ENCODE data around the gene C5AR2. TPM values are rescaled to one million over a fixed set of nuclear protein-coding genes. Genes with fewer than 3 reads are reported as not detected.

Gene C5AR2
- total and polyA plus RNA-seq, 2 donors (not counting 1 experiment from before 2014, with no cell fraction given) = under 0.01 to 0.08 TPM

GRCh38 chr19:47309038-47309437 lies 22.9 kb upstream of the C5AR2 start:
- H3K4me3 ChIP-seq (replicated peaks in 1 of 4; ENCODE audit: control extremely low read depth in 1 of 4, insufficient read depth in 1 of 4, low read depth in 3 of 4, low read length in 4 of 4) = no peak overlapping the region
- no peaks in the 10 kb centered on the region for H3K36me3 ChIP-seq (ENCODE audit: control insufficient read depth, insufficient read depth, low read length)
- H3K27me3 ChIP-seq (ENCODE audit: control insufficient read depth, insufficient read depth, low read length) = no peaks in the 10 kb centered on the region
- no peaks in the 10 kb centered on the region for H3K4me1 ChIP-seq (ENCODE audit: control insufficient read depth, extremely low read depth, insufficient read depth, low read length)
- no peaks in the 10 kb centered on the region for H4K20me1 ChIP-seq (ENCODE audit: control insufficient read depth, extremely low read depth, insufficient read depth, low read length)
- H2AFZ ChIP-seq (ENCODE audit: low read length) = no peak overlapping the region
- H3K4me2 ChIP-seq (ENCODE audit: extremely low read depth, insufficient read depth, low read length) = no peak overlapping the region
- H3K79me2 ChIP-seq (ENCODE audit: control insufficient read depth, insufficient read depth, low read length) = no peaks in the 10 kb centered on the region
- H3K9ac ChIP-seq (ENCODE audit: insufficient read depth, low read length) = no peak overlapping the region
- peak; percentile 23 to 49 for DNase-seq (ENCODE audit: low read depth in 2 of 2)
- H3K27ac ChIP-seq (ENCODE audit: insufficient read depth, low read length) = no peak overlapping the region
- TF ChIP-seq EZH2 (IDR thresholded peaks at IDR 0.05; ENCODE audit: low read length, missing control alignments) = no peak
- no peak for TF ChIP-seq CTCF (conservative IDR thresholded peaks at IDR 0.05 in 1 of 2, IDR thresholded peaks at IDR 0.05 in 1 of 2; ENCODE audit: low read depth in 1 of 2, low read length in 2 of 2)
- no peaks in the 10 kb centered on the region for H3K9me3 ChIP-seq (ENCODE audit: control insufficient read depth, insufficient read depth, low read depth, low read length)

GRCh38 chr19:47309608-47310007 lies 22.4 kb upstream of the C5AR2 start, which contains the start of gene C5AR1:
TSS of gene C5AR1 (plus strand) at chr19:47309861. CDS start at chr19:47309896, 35 bp downstream.
- Histone ChIP-seq H3K4me1 (ENCODE audit: control insufficient read depth, extremely low read depth, insufficient read depth, low read length) (no peaks in the 10 kb centered on the region), H3K9ac (ENCODE audit: insufficient read depth, low read length) (no peak within 1 kb of the TSS), H3K27me3 (ENCODE audit: control insufficient read depth, insufficient read depth, low read length) (no peaks in the 10 kb centered on the region), H2AFZ (ENCODE audit: low read length) (no peak within 1 kb of the TSS), H3K36me3 (ENCODE audit: control insufficient read depth, insufficient read depth, low read length) (no peaks in the 10 kb centered on the region), H4K20me1 (ENCODE audit: control insufficient read depth, extremely low read depth, insufficient read depth, low read length) (no peaks in the 10 kb centered on the region), H3K9me3 (ENCODE audit: control insufficient read depth, insufficient read depth, low read depth, low read length) (no peaks in the 10 kb centered on the region), H3K79me2 (ENCODE audit: control insufficient read depth, insufficient read depth, low read length) (no peaks in the 10 kb centered on the region), H3K4me3 (replicated peaks in 1 of 4; ENCODE audit: control extremely low read depth in 1 of 4, insufficient read depth in 1 of 4, low read depth in 3 of 4, low read length in 4 of 4) (no peak within 1 kb of the TSS), H3K27ac (ENCODE audit: insufficient read depth, low read length) (no peak within 1 kb of the TSS), H3K4me2 (ENCODE audit: extremely low read depth, insufficient read depth, low read length) (no peak within 1 kb of the TSS)
- no peak for DNase-seq (ENCODE audit: low read depth in 2 of 2)
- TF ChIP-seq EZH2 (IDR thresholded peaks at IDR 0.05; ENCODE audit: low read length, missing control alignments) = no peak
- TF ChIP-seq CTCF (conservative IDR thresholded peaks at IDR 0.05 in 1 of 2, IDR thresholded peaks at IDR 0.05 in 1 of 2; ENCODE audit: low read depth in 1 of 2, low read length in 2 of 2) = no peak

GRCh38 chr19:47310323-47310722 lies 21.7 kb upstream of the C5AR2 start:
- TF ChIP-seq CTCF (conservative IDR thresholded peaks at IDR 0.05 in 1 of 2, IDR thresholded peaks at IDR 0.05 in 1 of 2; ENCODE audit: low read depth in 1 of 2, low read length in 2 of 2) (no peak), EZH2 (IDR thresholded peaks at IDR 0.05; ENCODE audit: low read length, missing control alignments) (no peak)
- Histone ChIP-seq H3K27me3 (ENCODE audit: control insufficient read depth, insufficient read depth, low read length) (no peaks in the 10 kb centered on the region), H3K27ac (ENCODE audit: insufficient read depth, low read length) (no peak overlapping the region), H3K36me3 (ENCODE audit: control insufficient read depth, insufficient read depth, low read length) (no peaks in the 10 kb centered on the region), H3K9ac (ENCODE audit: insufficient read depth, low read length) (no peak overlapping the region), H3K4me1 (ENCODE audit: control insufficient read depth, extremely low read depth, insufficient read depth, low read length) (no peaks in the 10 kb centered on the region), H4K20me1 (ENCODE audit: control insufficient read depth, extremely low read depth, insufficient read depth, low read length) (no peaks in the 10 kb centered on the region), H3K4me2 (ENCODE audit: extremely low read depth, insufficient read depth, low read length) (no peak overlapping the region), H3K9me3 (ENCODE audit: control insufficient read depth, insufficient read depth, low read depth, low read length) (no peaks in the 10 kb centered on the region), H3K4me3 (replicated peaks in 1 of 4; ENCODE audit: control extremely low read depth in 1 of 4, insufficient read depth in 1 of 4, low read depth in 3 of 4, low read length in 4 of 4) (no peak overlapping the region), H2AFZ (ENCODE audit: low read length) (no peak overlapping the region), H3K79me2 (ENCODE audit: control insufficient read depth, insufficient read depth, low read length) (no peaks in the 10 kb centered on the region)
- DNase-seq (ENCODE audit: low read depth in 2 of 2) = no peak

Data from fibroblast of lung (primary cell).